ENCODE measurements around the gene KCNK13.

- TF ChIP-seq CTCF (IDR thresholded peaks at IDR 0.05) (no peak), POLR2AphosphoS5 (IDR thresholded peaks at IDR 0.05; ENCODE audit: low read depth, low read length) (no peak)
Measured at GRCh38 chr14:90042496-90043252, 19.1 kb upstream of the KCNK13 start.

Data from Panc1 (cell line).